ENCODE results near the gene GUCD1. TPM values are rescaled to one million over a fixed set of nuclear protein-coding genes. Genes with fewer than 3 reads are reported as not detected.
"Not testable (repeated sequence)": the region's sequence is repeated elsewhere in the genome, so short reads cannot be mapped to it uniquely, and the experiment has no call there.

Gene GUCD1
- 130 TPM for total RNA-seq
- long read RNA-seq, transcript GUCD1-206 (6 exons, 3,613 nt): major isoform, 36 of 121 reads
- long read RNA-seq, partial matches to known transcripts: 4 of 121 reads
- long read RNA-seq, other reads (novel, unspliced or antisense): 66 of 121 reads

DNA sequence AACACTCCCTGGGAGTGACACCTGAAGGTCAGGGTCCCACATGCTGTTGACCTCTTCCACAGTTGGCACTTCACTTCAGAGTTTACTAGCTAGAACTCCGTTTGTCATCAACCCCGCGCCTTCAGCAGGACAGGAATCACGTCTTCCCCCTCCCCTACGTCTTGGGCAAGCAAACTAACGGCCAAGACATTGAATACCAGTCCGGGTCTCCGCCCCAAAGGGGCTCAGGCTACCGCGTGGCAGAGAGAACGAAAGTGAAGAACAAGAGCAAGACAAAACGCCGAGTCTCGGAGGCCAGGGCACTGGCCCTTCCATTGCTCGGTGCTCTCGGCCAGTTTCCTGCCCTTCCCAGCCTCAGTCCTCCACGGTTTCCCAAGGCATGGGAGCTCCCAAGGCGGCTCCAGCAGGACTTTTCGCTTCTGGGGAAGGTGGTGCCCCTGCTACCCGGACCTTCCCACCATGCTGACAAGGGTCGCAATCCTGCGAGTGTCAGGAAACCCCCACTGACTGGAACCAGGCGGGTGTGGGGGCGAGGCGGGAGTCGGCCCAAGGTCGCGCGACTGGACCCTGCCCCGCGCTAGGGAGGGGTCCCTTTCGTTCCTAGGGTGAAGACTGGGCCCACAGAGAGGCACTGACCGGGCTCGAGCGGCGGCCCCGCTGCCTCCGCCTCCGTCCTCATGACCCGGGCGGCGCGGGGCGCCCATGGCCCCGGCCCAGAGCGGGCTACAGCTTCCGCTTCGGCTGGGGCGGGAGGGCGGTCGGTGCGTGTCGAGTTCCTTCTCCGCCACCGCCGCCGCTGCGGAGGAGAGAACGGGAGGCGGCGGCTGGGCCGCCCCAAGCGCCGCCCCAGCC, at the start of gene GUCD1:
Gene GUCD1 (minus strand): TSS at position 826 of the 852 bp plus-strand sequence. CDS start 147 bp downstream, at position 679.
- DNase-seq (ENCODE audit: low spot score): no peak

DNA sequence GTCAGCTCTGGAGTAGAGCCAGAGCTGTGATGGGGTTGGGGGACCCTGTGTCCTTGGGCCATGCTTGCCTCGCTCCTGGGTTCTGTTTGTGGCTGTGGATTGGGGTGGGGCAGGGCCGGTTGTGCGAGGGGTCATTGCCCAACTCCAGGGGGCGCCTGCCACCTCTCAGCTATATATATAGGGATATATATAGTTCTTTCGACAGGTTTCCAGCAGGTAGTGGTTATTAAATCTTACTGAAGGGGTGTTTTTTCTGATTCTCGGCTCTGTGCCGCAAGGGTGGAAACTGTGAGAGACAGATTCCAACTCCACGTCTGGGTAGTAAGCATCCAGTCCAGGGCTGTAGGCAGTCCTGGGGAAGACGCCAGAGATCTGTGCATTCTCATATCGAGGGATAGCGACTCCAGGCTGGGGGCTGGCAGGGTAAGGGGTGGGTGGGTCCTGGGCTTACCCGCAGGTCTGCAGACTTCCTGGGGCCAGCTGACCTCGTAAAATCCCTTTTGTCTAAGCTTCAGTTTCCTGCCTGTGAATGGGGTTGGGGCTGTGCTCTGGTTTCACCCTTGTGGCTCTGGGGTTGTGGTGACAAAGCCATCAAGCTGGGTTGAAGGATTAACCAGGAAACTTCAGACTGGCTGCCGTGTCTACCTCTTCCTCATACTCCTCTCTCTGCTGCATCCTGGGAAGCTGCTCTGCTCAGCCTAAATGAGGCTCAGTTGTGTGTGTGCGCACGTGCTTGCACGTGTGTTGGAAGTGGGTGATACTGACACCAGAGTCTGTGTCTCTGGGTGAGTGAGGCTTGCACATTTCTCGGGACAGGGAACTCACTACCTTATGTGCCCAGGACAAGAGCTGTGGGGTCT, 49.1 kb upstream of the GUCD1 start:
- DNase-seq (ENCODE audit: low spot score): not testable (repeated sequence)

- not testable (repeated sequence) for DNase-seq (ENCODE audit: low spot score)
Observed at GRCh38 chr22:24602847-24603769, 48.2 kb upstream of the GUCD1 start, which contains the start of gene GGT1. TSS of gene GGT1 (plus strand) at chr22:24603193. CDS start at chr22:24611082, 7,889 bp downstream.

- not testable (repeated sequence) for DNase-seq (ENCODE audit: low spot score)
Observed at GRCh38 chr22:24602105-24602749, 47.3 kb upstream of the GUCD1 start.

DNA sequence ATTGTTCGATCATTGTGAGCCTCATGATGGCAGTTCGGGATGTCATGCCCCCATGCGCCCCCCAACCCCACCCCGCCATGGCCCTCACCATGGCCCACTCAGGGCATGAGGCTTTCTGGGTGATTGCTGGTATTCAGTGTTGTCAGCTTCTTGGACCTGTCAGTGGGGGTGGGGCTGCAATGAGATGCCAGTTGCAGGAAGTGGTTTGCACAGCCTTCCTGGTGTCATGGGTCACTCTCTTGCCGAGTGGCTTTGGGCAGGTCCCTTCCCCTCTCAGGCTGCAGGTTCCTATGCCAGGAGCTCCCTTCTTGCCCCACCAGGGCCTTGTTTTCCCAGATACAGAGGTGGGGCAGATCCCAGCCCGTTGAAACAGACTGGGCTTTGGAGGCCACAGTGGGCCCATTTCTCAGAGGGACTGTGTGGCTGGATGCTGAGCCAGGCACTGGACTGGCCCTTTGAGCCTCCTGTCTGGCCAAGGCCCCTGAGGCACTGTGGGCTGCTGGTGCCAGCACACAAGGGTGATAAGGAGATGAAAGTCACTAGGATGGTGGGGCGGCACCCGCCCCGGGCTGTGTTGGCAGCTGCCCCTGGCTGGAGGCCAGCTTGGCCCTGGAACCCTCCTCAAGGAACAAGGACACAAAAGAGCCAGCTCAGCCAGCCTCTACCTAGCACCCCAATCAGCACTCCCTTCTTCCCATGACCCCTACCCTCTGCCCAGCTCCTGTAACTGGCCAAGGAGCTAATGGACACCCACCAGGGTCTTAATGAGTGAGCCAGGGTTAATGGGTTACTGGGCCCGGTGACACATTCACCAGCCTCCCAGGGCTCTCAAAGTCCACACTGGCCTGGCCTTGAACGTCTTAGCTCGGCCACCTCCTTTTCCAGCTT, 46.5 kb upstream of the GUCD1 start:
- no peak for DNase-seq (ENCODE audit: low spot score)

DNA sequence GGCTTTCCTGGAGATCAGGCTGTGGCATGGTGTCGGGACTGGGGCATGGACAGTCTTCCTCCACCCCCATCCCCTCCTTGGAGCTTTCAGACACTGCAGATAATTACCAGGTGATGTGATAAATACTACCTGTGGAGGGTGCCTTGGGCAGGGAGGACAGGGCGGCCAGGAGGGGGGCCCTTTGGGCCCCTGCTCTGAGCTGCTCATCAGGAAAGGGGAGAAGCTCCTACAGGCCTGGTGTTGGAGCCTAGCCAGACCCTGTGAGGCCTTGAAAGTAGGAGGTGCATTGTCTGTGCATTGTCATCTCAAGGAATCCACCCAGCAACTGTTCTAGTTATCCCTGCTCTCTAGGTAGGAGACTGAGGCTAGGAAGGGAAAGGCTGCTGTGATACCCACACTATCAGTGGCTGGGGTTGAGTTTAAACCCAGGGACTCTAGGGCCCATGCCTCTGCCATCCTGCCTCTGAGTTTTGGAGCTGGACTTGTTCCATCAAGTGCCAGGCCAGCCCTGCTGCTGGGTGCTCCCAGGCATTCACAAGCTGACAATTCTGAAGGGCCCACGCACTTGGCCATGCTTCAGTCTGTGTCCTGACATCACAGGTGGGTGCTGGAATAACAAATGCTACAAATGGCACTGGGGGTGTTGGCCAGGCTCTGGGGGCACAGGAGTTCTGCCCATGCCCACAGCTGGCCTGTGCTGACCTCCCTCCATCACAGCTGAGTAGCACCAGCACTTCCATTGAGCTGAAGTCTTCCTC, 45.2 kb upstream of the GUCD1 start:
- DNase-seq (ENCODE audit: low spot score): not testable (repeated sequence)

DNA sequence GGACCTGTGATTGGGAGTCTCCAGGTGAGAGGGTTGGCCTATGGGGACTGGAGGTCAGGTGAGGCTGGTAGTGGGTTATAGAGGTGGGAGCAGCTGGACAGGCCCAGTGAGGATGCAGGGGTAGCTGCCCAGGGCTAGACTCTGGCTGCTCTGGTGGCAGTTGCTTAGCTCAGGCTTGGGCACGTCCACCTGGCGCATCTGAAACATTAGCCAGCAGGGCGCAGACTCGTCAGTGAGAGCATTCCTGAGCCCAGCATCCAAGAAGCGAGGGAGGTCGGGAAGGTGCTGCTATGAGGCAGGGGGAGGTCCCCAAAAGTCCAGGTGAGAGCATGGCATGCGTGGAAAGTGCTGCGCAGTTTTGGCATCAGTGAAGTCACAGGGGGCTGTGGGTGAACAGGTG, 44.6 kb upstream of the GUCD1 start:
- DNase-seq (ENCODE audit: low spot score): no peak

DNA sequence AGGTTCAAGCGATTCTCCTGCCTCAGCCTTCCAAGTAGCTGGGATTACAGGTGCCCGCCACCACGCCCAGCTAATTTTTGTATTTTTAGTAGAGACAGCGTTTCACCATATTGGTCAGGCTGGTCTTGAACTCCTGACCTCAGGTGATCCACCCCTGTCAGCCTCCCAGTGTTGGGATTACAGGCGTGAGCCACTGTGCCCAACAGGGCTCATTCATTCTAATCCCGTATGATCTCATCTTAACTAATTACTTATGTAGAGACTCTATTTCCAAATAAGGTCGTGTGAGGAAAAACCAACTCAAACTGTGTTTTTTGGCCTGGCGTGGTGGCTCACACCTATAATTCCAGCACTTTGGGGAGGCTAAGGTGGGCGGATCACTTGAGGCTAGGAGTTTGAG, 42.1 kb upstream of the GUCD1 start:
- DNase-seq (ENCODE audit: low spot score): not testable (repeated sequence)

DNA sequence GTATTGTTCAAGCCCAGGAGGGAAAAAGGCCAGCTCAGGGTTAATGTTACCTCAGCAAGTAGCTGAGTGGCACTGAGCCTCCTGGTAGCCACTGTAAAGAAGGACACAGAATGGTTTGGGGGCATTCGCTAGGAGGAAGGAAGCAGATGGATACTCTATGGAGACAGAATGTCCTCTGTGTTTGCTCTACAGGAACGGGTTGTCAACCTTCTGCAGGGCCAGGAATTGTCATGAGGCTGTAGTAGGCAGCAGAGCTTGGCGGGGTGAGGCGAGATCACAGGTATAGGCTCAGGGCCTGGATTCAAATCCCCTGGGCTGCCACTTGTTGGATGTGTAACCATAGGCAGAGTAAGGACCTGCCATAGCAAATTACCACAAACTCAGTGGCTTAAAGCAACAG, 40.9 kb upstream of the GUCD1 start:
- DNase-seq (ENCODE audit: low spot score): no peak

DNA sequence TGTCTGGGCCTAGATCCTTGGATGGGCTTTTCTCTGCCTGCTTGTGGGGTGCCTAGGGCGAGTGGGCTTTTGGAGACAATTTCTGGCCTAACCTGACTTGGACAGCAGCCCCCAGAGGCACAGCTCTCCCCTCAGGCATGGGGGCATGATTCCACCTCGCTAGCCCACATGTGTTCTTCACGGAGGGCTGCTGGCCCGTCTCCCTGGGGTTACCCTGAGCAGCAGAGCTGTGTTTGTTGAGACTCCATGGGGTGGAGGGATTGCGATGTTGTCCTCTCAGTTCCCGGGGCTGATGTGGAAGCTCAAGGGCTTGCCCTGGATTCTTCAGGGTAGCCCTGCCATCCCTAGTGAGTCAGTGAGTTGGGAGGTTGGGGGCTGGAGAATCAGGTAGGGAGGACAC, 40.3 kb upstream of the GUCD1 start:
- DNase-seq (ENCODE audit: low spot score): no peak

DNA sequence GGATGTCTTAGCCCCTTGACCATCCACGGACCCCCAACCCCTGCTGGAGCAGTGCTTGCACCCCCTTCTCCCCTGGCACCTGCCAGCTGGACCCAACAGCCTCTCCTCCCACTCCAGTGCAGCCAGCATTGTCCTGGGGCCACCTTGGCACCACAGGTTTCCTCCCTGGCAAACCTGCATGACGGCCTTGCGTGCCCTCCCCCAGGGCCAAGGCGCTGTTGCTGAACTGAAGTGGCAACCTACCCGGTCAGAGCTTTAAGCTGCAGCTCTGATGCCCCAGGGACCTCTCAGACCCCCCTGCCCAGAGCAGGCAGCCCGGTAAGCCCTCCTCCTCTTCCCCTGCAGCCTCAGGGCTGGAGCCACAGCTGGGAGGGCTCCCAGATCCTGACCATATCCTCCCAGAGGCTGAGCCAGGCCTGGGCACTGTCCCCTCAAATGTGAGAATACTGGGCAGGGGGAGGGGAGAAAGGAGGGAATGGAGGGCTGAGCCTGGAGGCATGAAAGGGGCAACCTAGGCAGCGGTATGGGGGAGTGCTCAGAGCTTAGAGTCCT, 39.7 kb upstream of the GUCD1 start:
- DNase-seq (ENCODE audit: low spot score): no peak

GRCh38 chr22:24593836-24594568, 39.1 kb upstream of the GUCD1 start:
- DNase-seq (ENCODE audit: low spot score): no peak

DNA sequence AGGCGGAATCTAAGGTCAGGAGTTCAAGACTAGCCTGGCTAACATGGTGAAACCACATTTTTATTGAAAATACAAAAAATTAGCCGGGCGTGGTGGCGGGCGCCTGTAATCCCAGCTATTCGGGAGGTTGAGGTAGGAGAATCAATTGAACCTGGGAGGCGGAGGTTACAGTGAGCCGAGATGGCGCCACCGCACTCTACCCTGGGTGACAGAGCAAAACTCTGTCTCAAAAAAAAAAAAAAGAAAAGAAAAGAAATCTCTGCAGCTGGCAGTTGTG, 38.6 kb upstream of the GUCD1 start:
- DNase-seq (ENCODE audit: low spot score): not testable (repeated sequence)

DNA sequence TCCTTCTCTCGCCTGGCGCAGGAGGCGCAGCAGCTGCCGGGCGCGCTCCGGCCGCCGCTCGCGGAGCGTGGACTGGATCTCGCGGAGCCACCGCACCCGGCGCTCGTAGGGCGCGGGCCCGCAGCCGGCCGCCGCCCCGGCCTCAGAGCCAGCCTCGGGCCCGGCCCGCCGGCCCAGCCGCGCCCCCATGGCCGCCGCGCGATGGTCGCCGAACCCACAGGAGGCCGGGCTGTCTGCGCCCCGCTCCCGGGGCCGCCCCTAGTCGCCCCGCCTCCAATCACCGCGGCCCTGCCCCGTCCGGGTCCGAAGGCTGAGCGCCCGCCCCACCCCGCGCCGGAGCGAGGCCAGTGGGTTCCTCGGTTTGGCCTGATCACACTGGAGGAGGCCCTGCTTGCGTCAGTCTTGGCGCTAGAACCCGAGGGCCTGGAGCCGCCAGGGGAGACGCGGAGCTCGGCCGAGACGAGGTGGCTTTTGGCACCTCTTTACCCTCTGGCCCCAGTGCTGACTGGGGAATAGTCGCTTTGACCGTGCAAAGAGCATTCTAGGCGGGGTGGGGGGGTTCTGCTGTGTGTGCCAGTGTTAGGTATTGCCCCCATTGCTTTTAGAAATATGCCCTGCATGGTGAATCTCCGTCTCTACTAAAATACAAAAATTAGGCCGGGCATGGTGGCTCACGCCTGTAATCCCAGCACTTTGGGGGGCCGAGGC, 38.1 kb upstream of the GUCD1 start, which contains the start of gene LRRC75B:
Gene LRRC75B (minus strand): TSS at position 223 of the 708 bp plus-strand sequence. CDS start 34 bp downstream, at position 189.
- peak; percentile 96 for DNase-seq (ENCODE audit: low spot score)

GRCh38 chr22:24592058-24592850, 37.3 kb upstream of the GUCD1 start:
- no peak for DNase-seq (ENCODE audit: low spot score)

DNA sequence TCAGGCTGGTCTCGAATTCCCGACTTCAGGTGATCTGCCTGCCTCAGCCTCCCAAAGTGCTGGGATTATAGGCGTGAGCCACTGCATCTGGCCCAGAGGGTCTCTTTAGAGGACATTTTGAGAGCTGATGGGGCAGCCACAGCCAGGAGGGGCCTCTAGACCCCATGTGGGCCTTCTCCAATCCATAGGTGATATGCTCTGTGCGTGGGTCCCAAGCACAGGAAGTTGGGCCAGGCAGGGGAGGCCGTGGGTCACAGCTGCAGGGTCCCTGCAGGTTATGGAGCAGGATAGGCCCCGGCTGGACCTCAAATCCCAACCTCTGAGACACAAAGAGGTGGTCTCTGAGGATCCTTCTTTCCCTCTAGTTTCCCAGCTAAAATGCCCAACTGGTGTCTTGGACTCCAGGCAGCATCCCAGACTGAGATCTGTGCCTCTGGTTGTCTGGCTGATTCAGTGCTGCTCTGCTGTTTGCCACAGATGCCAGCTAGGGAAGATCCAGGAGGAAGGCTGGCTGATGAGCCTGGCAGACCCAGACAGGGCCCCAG, 36.4 kb upstream of the GUCD1 start:
- DNase-seq (ENCODE audit: low spot score): no peak
